T-helper 2 cell treated with Interferon-gamma antibody and Interleukin-4, amounts not matched to agents 5 μg/mL and 100 μg/mL, for 36 hours (primary cell): Measurements from ENCODE around the gene ANKS6.

Source experiments
- DNase-seq: peaks from one replicate; pipeline ENCODE4 v3.0.0; 2021; ENCODE audit warnings: low spot score
- H3K27ac Mint-ChIP-seq: one replicate; pipeline ENCODE4 v1.8.0; 2021; ENCODE audit warnings: mild to moderate bottlenecking, mixed read lengths
- H3K27me3 Mint-ChIP-seq: one replicate; pipeline ENCODE4 v1.8.0; 2021; ENCODE audit warnings: low read depth, mixed read lengths
- H3K36me3 Mint-ChIP-seq: one replicate; pipeline ENCODE4 v1.8.0; 2021; ENCODE audit warnings: low read depth, mixed read lengths
- H3K4me1 Mint-ChIP-seq: one replicate; pipeline ENCODE4 v1.8.0; 2021; ENCODE audit warnings: low read depth, mixed read lengths
- H3K4me3 Mint-ChIP-seq: one replicate; pipeline ENCODE4 v1.8.0; 2022; ENCODE audit warnings: mild to moderate bottlenecking, moderate library complexity, mixed read lengths
- H3K9me3 Mint-ChIP-seq: one replicate; pipeline ENCODE4 v1.8.0; 2021; ENCODE audit warnings: mixed read lengths

Gene ANKS6

DNA sequence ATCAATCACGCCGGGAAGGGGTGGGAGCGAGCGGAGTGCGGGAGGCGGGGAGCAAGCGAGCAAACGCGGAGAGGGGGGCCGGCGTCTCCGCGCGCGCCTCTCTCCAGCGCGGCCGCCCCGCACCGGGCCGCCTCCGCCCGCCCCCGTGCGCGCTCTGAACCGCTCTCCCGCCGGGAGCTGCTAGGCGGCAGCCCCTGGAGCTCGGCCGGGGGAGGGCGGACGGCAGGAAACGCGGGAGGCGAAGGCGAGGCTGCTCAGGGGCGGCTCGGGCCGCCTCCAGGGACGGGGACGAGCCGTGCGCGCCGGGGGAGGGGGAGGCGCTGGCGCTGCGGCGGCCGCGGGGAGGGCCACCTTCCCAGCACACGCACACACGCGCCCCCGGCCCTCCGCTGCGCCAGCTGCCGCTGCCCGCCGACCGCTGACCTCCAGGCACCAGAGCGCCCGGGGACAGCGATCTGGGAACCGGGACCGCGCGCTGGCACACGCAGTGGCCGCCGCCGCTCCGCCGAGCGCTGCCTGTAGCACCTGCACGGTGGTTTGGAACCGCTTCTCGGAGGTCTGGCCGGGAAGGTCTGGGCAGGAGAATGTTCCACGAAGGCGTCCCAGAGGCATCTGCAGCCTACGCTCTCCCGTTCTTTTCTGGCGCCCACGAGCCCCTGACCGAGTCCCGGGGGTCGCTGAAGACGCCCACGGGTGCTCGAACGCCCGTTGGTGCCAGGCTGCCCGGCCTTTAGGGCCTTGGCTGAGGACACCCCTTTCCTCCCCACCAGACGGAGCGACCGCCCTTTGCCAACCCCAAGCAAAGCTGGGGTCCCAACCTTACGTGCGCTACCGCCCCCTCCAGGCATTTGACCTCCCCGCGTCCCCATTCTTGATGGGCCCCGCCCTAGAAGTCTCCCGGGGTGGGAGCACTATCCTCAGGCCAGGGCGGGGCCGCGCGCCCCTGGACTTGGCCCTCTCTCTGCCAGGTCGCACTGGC lies 87.1 kb downstream of the ANKS6 start, which contains the start of gene GABBR2:
TSS of gene GABBR2 (minus strand) at position 3 of the 979 bp plus-strand sequence. CDS start 198 bp downstream, outside the sequence.
- no peaks in the 10 kb centered on the region for H3K36me3 Mint-ChIP-seq
- peaks cover 1% of the 10 kb centered on the region for H3K4me1 Mint-ChIP-seq
- peaks cover 64% of the 10 kb centered on the region for H3K27me3 Mint-ChIP-seq
- H3K9me3 Mint-ChIP-seq: no peaks in the 10 kb centered on the region
- no peak within 1 kb of the TSS for H3K27ac Mint-ChIP-seq
- H3K4me3 Mint-ChIP-seq: peak within 1 kb of the TSS; percentile 26
- no peak for DNase-seq

DNA sequence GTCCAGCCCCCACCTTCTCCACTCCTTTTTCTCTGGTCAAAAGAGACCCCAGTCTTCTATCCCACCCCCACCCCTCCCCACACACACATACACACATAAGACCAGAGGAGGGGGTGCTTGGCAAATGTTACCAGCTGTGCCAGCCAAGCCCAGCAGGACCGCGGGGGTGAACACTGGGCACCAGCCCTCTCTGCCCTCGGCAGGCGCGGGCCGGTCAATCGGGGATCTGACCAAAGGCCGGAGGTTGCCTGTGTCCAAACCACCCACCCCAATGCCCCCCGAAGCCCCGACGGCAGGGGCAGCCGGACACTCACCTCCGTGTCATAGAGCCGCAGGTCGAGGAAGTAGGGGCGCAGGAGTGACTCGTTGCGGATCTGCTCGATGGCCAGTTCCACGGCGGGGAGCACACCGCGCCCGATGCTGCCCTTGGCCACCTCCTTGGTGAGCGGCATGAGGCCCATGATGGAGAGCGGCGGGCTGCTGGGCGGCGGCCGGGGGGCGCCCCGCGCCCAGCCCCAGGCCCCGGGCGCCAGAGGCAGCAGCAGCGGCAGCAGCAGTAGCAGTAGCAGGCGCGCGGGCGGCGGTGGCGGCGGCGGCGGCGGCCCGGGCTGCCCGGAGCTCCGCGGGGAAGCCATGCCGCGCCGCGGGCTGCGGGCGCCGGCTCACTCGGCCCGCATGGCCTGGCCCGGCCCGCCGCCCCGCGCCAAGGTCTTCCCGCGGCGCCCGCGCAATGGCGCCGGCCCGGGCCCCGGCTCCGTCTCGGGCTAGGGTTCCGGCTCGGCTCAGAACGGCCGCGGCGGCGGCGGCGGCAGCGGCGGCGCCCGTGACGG lies 88.0 kb downstream of the ANKS6 start:
- H3K9me3 Mint-ChIP-seq: no peaks in the 10 kb centered on the region
- H3K4me1 Mint-ChIP-seq: peaks cover 1% of the 10 kb centered on the region
- peaks cover 66% of the 10 kb centered on the region for H3K27me3 Mint-ChIP-seq

DNA sequence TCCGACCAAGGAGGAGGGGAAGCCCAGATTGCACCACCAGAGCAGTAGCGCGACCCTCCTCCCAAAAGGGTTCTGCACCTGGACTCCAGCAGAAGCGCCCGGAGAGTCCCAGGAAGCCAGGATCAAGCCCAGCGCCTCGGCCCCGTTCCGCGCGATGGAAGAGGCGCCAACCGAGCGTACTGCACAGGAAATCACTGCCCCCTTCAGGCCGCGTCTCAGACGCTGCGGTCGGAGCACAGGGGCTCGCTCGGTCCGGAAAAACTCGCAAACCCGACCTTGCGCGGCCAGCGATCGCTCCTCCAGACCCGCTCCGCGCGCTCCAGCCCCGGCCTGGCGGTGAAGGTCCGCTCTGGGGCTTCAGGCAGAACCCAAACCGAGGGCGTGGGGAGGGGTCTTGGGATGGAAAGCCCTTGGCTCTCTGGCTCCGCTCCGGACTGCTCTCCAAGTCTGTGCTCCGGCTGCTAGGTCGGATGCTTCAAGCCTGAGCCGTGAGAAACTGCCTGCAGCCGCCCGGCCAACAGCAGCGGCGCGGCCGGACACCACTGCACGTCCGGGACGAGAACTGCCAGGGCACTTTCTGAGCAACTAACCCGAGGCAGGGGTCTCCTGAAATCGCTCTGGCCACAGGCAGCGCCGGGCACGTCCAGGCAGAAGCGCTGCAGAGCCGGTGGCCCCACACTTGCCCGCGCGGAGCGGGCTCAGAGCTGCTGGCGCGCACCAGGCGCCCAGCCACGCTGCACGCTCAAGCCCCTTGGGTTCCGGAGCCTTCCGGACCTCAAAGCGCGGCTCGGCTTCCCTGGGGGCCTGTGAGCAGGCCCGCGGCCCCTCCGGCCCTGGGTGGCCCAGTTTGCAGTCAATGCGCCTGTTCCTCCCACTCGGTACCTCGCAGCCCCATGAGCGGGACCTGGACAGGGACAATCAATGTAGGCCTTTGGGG lies 88.9 kb downstream of the ANKS6 start:
- Mint-ChIP-seq H3K27me3 (peaks cover 65% of the 10 kb centered on the region), H3K4me3 (no peak overlapping the region), H3K4me1 (peaks cover 1% of the 10 kb centered on the region), H3K9me3 (no peaks in the 10 kb centered on the region), H3K36me3 (no peaks in the 10 kb centered on the region), H3K27ac (no peak overlapping the region)
- peak; percentile 17 for DNase-seq

More for the DNA sequence above, 88.0 kb downstream of the ANKS6 start:
- Mint-ChIP-seq H3K27ac (no peak overlapping the region), H3K36me3 (no peaks in the 10 kb centered on the region), H3K4me3 (peak overlapping the region; percentile 26)
- no peak for DNase-seq

DNA sequence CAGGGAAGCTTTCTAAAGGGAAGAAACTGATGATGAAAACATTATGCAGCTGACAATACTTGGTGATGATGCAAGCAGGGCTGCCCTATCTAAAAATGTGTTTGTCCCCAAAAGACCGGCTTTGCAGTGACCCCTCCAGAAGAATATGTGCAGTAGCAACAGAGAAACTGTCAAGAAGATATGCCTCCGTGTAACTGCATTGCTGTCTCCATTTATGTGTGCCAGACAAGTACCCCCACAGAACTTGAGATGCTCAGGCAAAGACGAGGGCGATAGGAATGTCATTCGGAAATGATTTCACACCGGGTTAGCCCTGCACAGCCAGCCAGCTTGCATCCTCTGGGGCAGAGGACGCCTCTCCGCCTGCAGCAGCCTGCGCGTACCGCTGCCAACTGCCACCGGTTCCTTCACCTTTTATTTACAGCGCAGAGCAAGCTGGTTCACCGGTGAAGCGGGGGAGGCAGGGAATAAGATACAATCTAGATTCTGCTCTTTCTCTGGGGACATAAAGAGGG lies 89.6 kb downstream of the ANKS6 start:
- Mint-ChIP-seq H3K27me3 (peaks cover 61% of the 10 kb centered on the region), H3K4me3 (no peak overlapping the region), H3K9me3 (no peaks in the 10 kb centered on the region), H3K36me3 (no peaks in the 10 kb centered on the region), H3K27ac (no peak overlapping the region), H3K4me1 (peaks cover 1% of the 10 kb centered on the region)
- DNase-seq: no peak

DNA sequence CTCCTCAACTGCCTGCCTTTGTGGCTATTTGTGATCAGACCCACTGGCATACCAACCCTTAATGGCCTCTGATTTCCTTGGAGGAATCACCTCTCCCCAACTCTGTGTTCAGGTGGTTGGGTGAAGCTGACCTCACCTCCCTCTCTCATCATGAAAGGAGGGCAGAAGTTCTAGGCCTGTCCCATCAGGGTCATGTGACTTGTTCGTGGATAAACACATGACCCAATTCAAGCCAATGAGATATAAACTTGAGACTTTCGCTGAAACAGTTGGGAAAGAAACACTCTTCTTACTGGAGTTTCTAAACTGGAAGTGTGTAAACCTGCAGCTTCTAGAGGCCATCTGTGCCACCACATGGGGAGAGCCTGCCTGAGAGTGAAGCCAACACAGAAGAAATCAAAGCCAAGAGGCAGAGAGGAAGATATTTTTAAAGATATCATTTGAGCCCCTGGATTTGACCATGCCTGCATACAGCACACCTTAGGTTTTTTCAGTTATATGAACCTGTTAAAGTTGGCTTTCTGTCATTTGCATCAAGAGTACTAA lies 93.4 kb downstream of the ANKS6 start:
- Mint-ChIP-seq H3K27ac (no peak overlapping the region), H3K36me3 (no peaks in the 10 kb centered on the region), H3K9me3 (no peaks in the 10 kb centered on the region), H3K27me3 (peaks cover 41% of the 10 kb centered on the region), H3K4me3 (no peak overlapping the region), H3K4me1 (peaks cover 1% of the 10 kb centered on the region)
- no peak for DNase-seq

DNA sequence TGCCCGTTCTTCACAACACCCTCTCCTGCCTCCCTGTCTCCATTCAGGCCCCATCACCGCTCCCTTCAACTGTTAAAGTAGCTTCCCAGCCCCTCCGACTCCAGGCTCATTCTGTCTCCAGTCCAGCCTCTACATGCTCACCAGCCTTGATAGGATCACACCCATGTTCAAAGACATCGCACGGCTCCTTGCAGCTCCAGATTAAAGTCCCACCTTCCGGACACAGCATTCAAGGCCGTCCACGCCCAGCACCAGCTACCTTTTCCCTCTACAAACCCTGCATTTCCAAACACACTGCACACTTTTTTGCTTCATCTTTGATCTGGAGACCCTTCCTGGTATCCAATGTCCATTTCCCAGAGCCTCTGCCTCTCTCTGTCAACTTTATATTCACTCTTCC lies 94.0 kb downstream of the ANKS6 start:
- Mint-ChIP-seq H3K27me3 (peaks cover 39% of the 10 kb centered on the region), H3K9me3 (no peaks in the 10 kb centered on the region), H3K4me3 (no peak overlapping the region), H3K27ac (no peak overlapping the region), H3K4me1 (peaks cover 1% of the 10 kb centered on the region), H3K36me3 (no peaks in the 10 kb centered on the region)
- no peak for DNase-seq

DNA sequence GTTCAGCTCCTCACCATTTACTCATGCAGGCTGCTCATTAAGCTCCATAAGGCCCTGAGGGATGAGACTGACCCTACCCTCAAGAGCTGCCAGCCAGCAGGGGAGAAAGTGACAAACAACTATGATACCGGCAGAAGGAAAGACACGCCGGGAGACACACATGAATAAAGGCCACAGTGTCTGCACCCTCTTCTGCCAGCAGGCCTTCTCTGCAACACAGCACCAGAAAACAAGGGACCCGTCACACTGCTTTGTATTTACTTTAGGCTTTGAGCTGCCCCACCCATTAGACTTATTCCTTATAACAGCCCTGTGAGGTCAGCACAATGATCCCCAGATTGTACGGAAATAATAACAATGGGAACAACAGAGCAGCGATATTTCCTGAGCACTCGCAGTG lies 94.8 kb downstream of the ANKS6 start:
- Mint-ChIP-seq H3K4me3 (no peak overlapping the region), H3K9me3 (no peaks in the 10 kb centered on the region), H3K4me1 (no peaks in the 10 kb centered on the region), H3K27ac (no peak overlapping the region), H3K27me3 (peaks cover 31% of the 10 kb centered on the region), H3K36me3 (no peaks in the 10 kb centered on the region)
- no peak for DNase-seq

DNA sequence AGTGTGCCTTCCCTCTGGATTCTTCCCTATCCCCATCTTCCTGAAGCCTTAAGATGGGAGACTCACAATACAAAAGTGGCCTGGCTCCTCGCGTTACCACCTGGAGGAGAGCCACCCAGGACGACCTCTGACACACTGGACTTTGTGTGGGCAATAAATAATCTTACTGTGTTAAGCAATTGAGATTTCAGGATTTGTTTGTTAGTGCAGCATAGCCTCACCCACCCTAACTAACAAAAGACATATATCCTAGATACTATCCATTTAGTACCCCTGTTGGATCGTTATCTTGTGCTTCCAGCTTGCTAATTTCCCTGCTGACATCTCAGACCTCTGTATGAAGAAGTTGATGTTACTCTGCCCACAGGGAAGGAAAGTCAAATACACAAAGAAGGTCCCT lies 95.6 kb downstream of the ANKS6 start:
- no peak for DNase-seq
- Mint-ChIP-seq H3K36me3 (no peaks in the 10 kb centered on the region), H3K9me3 (no peaks in the 10 kb centered on the region), H3K27ac (no peak overlapping the region), H3K4me1 (no peaks in the 10 kb centered on the region), H3K4me3 (no peak overlapping the region), H3K27me3 (peaks cover 24% of the 10 kb centered on the region)

DNA sequence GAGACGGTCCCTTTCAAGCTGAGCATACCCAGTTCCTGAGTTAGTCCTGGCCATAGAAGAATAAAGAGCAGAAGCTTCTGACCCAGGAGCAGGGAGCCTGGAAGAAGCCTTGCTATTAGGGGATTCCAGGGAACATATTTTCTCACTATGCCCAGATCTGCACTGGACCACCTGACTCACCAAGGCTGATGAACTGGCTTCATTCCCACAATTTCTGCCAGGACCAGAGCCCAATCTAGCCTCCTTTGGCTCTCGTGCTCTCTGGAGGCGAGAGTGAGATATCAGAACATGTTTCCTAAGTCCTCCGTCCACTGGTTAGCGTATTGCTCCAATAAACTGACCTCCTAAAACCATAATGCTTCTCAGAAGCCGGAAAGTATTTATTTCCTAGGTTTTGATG lies 97.5 kb downstream of the ANKS6 start:
- H3K4me3 Mint-ChIP-seq: no peak overlapping the region
- DNase-seq: no peak
- no peaks in the 10 kb centered on the region for H3K36me3 Mint-ChIP-seq
- peaks cover 11% of the 10 kb centered on the region for H3K27me3 Mint-ChIP-seq
- H3K9me3 Mint-ChIP-seq: no peaks in the 10 kb centered on the region
- no peak overlapping the region for H3K27ac Mint-ChIP-seq
- H3K4me1 Mint-ChIP-seq: no peaks in the 10 kb centered on the region

DNA sequence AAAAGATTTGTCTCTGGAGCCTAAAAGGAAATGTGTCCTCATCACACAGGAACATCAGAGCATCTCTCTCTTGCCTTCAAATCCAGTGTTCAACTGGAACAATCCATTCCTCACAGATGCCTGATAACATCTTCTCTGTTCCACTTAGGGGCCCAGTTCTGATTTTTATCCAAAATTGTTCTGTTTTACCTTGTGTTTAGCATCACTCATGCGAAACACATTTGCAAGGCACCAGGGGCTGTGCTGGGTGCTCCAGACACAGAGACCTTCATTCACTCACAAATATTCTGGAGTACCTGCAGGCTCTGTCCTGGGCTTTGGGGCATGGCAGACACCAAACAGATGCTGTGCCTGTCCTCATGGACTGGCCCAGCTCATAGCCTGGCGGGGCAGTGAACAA lies 101.4 kb downstream of the ANKS6 start:
- Mint-ChIP-seq H3K27me3 (peaks cover 4% of the 10 kb centered on the region), H3K4me3 (no peak overlapping the region), H3K9me3 (no peaks in the 10 kb centered on the region)

DNA sequence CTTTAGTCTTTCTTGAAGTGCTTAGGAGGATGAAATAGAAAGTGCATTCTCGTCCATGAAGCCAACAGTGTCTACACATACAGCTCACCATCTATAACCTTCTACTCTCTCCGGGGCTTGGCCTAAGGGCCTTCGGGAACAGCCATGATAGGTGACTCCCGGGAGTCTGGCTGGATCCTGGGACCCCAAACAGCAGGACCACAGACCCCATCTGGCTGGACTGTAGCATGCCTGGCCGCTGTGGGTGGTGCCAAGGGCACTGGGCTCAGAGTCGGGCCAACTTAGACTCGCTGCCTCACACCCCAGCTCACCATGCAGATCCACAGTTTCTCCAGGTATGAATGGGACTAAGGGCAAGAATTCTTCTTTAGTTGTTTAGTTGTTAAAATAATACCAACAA lies 104.0 kb downstream of the ANKS6 start:
- H3K36me3 Mint-ChIP-seq: no peaks in the 10 kb centered on the region
- H3K4me1 Mint-ChIP-seq: no peaks in the 10 kb centered on the region
- no peak overlapping the region for H3K27ac Mint-ChIP-seq
- H3K27me3 Mint-ChIP-seq: peaks cover 2% of the 10 kb centered on the region
- DNase-seq: no peak
- no peaks in the 10 kb centered on the region for H3K9me3 Mint-ChIP-seq
- no peak overlapping the region for H3K4me3 Mint-ChIP-seq

More for the DNA sequence above, 101.4 kb downstream of the ANKS6 start:
- H3K4me1 Mint-ChIP-seq: no peaks in the 10 kb centered on the region
- H3K27ac Mint-ChIP-seq: no peak overlapping the region
- DNase-seq: no peak
- H3K36me3 Mint-ChIP-seq: no peaks in the 10 kb centered on the region

DNA sequence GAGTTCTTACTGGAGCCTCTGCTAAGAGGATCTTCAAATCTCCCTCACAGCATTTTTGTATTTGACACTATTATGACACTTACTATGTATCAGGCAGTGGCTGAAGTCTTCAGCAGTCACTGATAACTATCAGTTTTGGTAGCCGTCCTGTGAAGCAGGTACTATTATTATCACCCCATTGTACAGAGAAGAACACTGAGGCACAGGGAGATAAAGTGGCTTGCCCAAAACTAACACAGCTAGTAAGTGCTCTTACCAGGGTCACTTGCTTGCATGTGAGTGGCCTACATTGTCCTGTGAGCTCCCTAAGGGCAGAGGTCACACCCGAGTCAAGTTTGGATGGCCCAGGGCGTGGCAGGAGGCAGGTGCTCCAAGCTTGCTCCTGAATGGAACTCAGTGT lies 104.5 kb downstream of the ANKS6 start:
- Mint-ChIP-seq H3K27ac (no peak overlapping the region), H3K27me3 (peaks cover 2% of the 10 kb centered on the region), H3K4me3 (no peak overlapping the region), H3K4me1 (no peaks in the 10 kb centered on the region), H3K36me3 (no peaks in the 10 kb centered on the region), H3K9me3 (no peaks in the 10 kb centered on the region)
- no peak for DNase-seq

DNA sequence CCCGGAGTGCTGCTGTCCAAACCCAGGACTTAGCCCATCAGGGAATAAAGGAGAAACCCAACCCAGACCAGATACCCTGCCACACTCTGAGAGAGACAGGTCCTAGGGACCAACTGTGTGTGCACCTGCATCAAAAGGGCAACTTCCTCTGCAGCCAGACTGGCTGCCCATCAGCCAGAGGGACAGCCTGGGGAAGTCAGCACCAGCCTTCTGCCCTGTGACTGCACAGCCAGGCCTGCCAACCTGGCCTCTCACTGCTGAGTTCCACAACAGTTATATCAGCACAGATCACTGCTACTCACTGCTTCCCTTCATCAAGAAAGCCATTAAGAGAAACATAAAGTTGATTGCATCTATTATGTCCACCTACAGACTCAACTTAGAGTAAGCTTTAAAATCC lies 105.7 kb downstream of the ANKS6 start:
- Mint-ChIP-seq H3K4me3 (no peak overlapping the region), H3K9me3 (no peaks in the 10 kb centered on the region), H3K27me3 (peaks cover 2% of the 10 kb centered on the region), H3K36me3 (no peaks in the 10 kb centered on the region), H3K4me1 (no peaks in the 10 kb centered on the region), H3K27ac (no peak overlapping the region)
- no peak for DNase-seq
